HepG2 (cell line): ENCODE results near the gene MCC. TPM values are rescaled to one million over a fixed set of nuclear protein-coding genes. Genes with fewer than 3 reads are reported as not detected.

Experiments
- ATAC-seq: fragments of 200-7000 bp; cut with Tn5 transposase; 3 replicates; pipeline ENCODE4 v1.9.1; 2020; ENCODE audit warnings: mild to moderate bottlenecking, moderate library complexity
- BruUV-seq: library from RNA; stranded (reverse); fragments of 400-500 nt; replicated peaks from 2 replicates; lab custom pipeline; 2021; lab: Mats Ljungman, UMichigan
- CTCF ChIA-PET: fragments of 300-600 bp; formaldehyde crosslinking; extraction: SDS; loops from one replicate; lab custom pipeline; 2021; ENCODE audit warnings: low total read pairs, inconsistent platforms, low intra/inter-chr PET ratio; lab: Yijun Ruan, JAX
- POLR2A ChIA-PET: fragments of 350-600 bp; sonication (Branson Sonifier 250); formaldehyde crosslinking; loops from one replicate; lab custom pipeline; 2020; ENCODE audit warnings: antibody characterized with exemption, inconsistent platforms; lab: Yijun Ruan, JAX
- DNase-seq: peaks from one replicate; pipeline ENCODE4 v3.0.0-alpha.2; 2015; ENCODE audit warnings: low spot score
- FAIRE-seq: peaks from 3 replicates; lab custom pipeline; 2011; peaks lifted over from hg19 to GRCh38; lab: Jason Lieb, UNC
- H2AFZ ChIP-seq: one replicate; pipeline ENCODE4 v1.6.1; 2011; ENCODE audit warnings: low read length, inconsistent platforms
- H3K27ac ChIP-seq: fragments of 300-600 bp; 3 replicates; pipeline ENCODE4 v1.8.0; 2011; ENCODE audit warnings: mixed run types, mild to moderate bottlenecking, mixed read lengths, low read length, inconsistent platforms; ENCODE audit not compliant: insufficient read depth; ENCODE audit errors: extremely low read length
- H3K27me3 ChIP-seq, 2 experiments: fragments of 200-600 bp in 1 of 2; 2 replicates in 1 of 2; 3 replicates in 1 of 2; pipeline versions ENCODE4 v1.6.0 to v1.8.0; 2011; ENCODE audit warnings: low read length in 2 of 2, mild to moderate bottlenecking in 2 of 2, moderate library complexity in 2 of 2, inconsistent platforms in 1 of 2; ENCODE audit not compliant: insufficient read depth in 2 of 2, control insufficient read depth in 1 of 2
- H3K36me3 ChIP-seq, 2 experiments: fragments of 200-600 bp in 1 of 2; replicated peaks in 1 of 2; 2 replicates in 1 of 2; 3 replicates in 1 of 2; pipeline versions ENCODE4 v1.5.1 to v1.8.0; 2011; ENCODE audit warnings: low read length in 2 of 2, inconsistent platforms in 1 of 2; ENCODE audit not compliant: insufficient read depth in 2 of 2, control insufficient read depth in 1 of 2
- H3K4me1 ChIP-seq: 2 replicates; pipeline ENCODE4 v1.5.1; 2012; ENCODE audit warnings: low read length, inconsistent platforms; ENCODE audit not compliant: insufficient read depth
- H3K4me2 ChIP-seq: 2 replicates; pipeline ENCODE4 v1.6.0; 2011; ENCODE audit warnings: low read depth, low read length, inconsistent platforms
- H3K4me3 ChIP-seq, 3 experiments: fragments of 200-600 bp in 1 of 3; sonication (generic), shearing (Covaris generic) in 1 of 3; replicated peaks in 1 of 3; 2 replicates each; pipeline ENCODE4 v1.5.1; 2011 to 2016; ENCODE audit warnings: low read length in 3 of 3, inconsistent platforms in 2 of 3, low read depth in 2 of 3, mild to moderate bottlenecking in 2 of 3, control low read depth in 1 of 3, mixed read lengths in 1 of 3; ENCODE audit not compliant: insufficient read depth in 1 of 3
- H3K79me2 ChIP-seq: one replicate; pipeline ENCODE4 v1.6.1; 2011; ENCODE audit warnings: low read length, inconsistent platforms; ENCODE audit not compliant: insufficient read depth
- H3K9ac ChIP-seq: 2 replicates; pipeline ENCODE4 v1.6.0; 2011; ENCODE audit warnings: mild to moderate bottlenecking, low read depth, low read length, inconsistent platforms; ENCODE audit not compliant: insufficient read depth
- H3K9me3 ChIP-seq: 2 replicates; pipeline ENCODE4 v1.5.1; 2012; ENCODE audit warnings: mild to moderate bottlenecking, low read length
- H4K20me1 ChIP-seq: 2 replicates; pipeline ENCODE4 v1.6.0; 2011; ENCODE audit warnings: inconsistent platforms, mild to moderate bottlenecking, low read length, moderate library complexity; ENCODE audit not compliant: insufficient read depth
- CEBPZ ChIP-seq: IDR thresholded peaks from 2 replicates; pipeline ENCODE4 v1.6.1; 2012; ENCODE audit warnings: low read length, improper control_type of control experiment
- CSRNP2 ChIP-seq: sonication (generic); formaldehyde crosslinking; conservative IDR thresholded peaks from 2 replicates; pipeline ENCODE4 v1.8.0; 2022; ENCODE audit warnings: low read depth, missing genetic modification reagents
- DDIT3 ChIP-seq: sonication (generic); formaldehyde crosslinking; IDR thresholded peaks from 2 replicates; pipeline ENCODE4 v1.4.0; 2020; ENCODE audit warnings: mild to moderate bottlenecking, missing genetic modification reagents
- FOXK1 ChIP-seq: sonication (generic); formaldehyde crosslinking; IDR thresholded peaks from 2 replicates; pipeline ENCODE4 v1.4.0; 2020; ENCODE audit warnings: low read depth, missing genetic modification reagents, borderline replicate concordance
- NR2C2 ChIP-seq: sonication (generic); formaldehyde crosslinking; IDR thresholded peaks from 2 replicates; pipeline ENCODE4 v1.4.0; 2020; ENCODE audit warnings: missing genetic modification reagents, mild to moderate bottlenecking, moderate library complexity, borderline replicate concordance
- RFX5 ChIP-seq: IDR thresholded peaks from 2 replicates; pipeline ENCODE4 v1.6.1; 2011; ENCODE audit warnings: low read depth, low read length, improper control_type of control experiment
- RNF219 ChIP-seq: sonication (generic); formaldehyde crosslinking; IDR thresholded peaks from 2 replicates; pipeline ENCODE4 v1.5.0; 2020; ENCODE audit warnings: mild to moderate bottlenecking, missing genetic modification reagents
- SETDB1 ChIP-seq: sonication (generic); formaldehyde crosslinking; IDR thresholded peaks from 2 replicates; pipeline ENCODE4 v1.5.1; 2020; ENCODE audit warnings: missing genetic modification reagents, mild to moderate bottlenecking, borderline replicate concordance
- SMAD9 ChIP-seq: sonication (generic); formaldehyde crosslinking; IDR thresholded peaks from 2 replicates; pipeline ENCODE4 v1.5.1; 2020; ENCODE audit warnings: mild to moderate bottlenecking, missing genetic modification reagents
- ZFP41 ChIP-seq: sonication (generic); formaldehyde crosslinking; IDR thresholded peaks from 2 replicates; pipeline ENCODE4 v1.4.0; 2020; ENCODE audit warnings: mild to moderate bottlenecking, missing genetic modification reagents, borderline replicate concordance
- ZNF121 ChIP-seq: sonication (generic); formaldehyde crosslinking; IDR thresholded peaks from 2 replicates; pipeline ENCODE4 v1.5.0; 2020; ENCODE audit warnings: mild to moderate bottlenecking, missing genetic modification reagents
- ZNF20 ChIP-seq: sonication (generic); formaldehyde crosslinking; IDR thresholded peaks from 2 replicates; pipeline ENCODE4 v1.4.0; 2020; ENCODE audit warnings: mild to moderate bottlenecking, moderate library complexity, missing genetic modification reagents
- ZNF225 ChIP-seq: sonication (generic); formaldehyde crosslinking; IDR thresholded peaks from 2 replicates; pipeline ENCODE4 v1.4.0; 2020; ENCODE audit warnings: mild to moderate bottlenecking, missing genetic modification reagents
- ZNF235 ChIP-seq: sonication (generic); formaldehyde crosslinking; IDR thresholded peaks from 2 replicates; pipeline ENCODE4 v1.8.1; 2023; ENCODE audit warnings: mild to moderate bottlenecking, missing genetic modification reagents, borderline replicate concordance
- WGBS: methylation state at CpG from one replicate; pipeline ENCODE4 v1.1.6; 2017; ENCODE audit warnings: low lambda C conversion rate; 5-methylcytosine and 5-hydroxymethylcytosine counted together
- in situ Hi-C: cut with HindIII; loops from 2 replicates; pipeline ENCODE4 v1.10.0; 2017; ENCODE audit warnings: low pct_unique_long_range_greater_than_20kb; ENCODE audit not compliant: extremely low pct_ligation_motif_present
- intact Hi-C: fragments of 100-400 bp; cut with micrococcal nuclease; formaldehyde crosslinking; loops from one replicate; pipeline ENCODE4 v1.10.0; 2022; ENCODE audit not compliant: unreplicated experiment
- polyA plus RNA-seq, 8 experiments: library from polyadenylated mRNA; depleted of rRNA in 3 of 8; stranded (reverse) in 7 of 8; unstranded in 1 of 8; fragments of >200 nt; fragmentation: Illumina TruSeq in 4 of 8; extraction: Trizol in 4 of 8; gene quantifications; 2 replicates each; pipeline versions ENCODE4 v1.2.1 to v1.2.3, GENCODE V29; 2011 to 2016; ENCODE audit warnings: low read depth in 4 of 8, missing spikeins in 1 of 8, mixed read lengths in 1 of 8; ENCODE audit not compliant: insufficient read depth in 1 of 8
- total RNA-seq, 5 experiments: library from RNA; depleted of rRNA; stranded (reverse); fragments of >200 nt; fragmentation: Illumina TruSeq; extraction: Trizol; gene quantifications; 2 replicates each; pipeline ENCODE4 v1.2.3, GENCODE V29; 2016; ENCODE audit warnings: low read depth in 1 of 5

Gene MCC
- total and polyA plus RNA-seq, 2 of the 13 experiments (the other 11 are each of a cell fraction or from before 2014, with no cell fraction given) = 0.55 to 2.4 TPM

- no peak for ATAC-seq
- Histone ChIP-seq H3K4me3 (no peak overlapping the region), H3K79me2 (no peaks in the 10 kb centered on the region), H3K4me2 (no peak overlapping the region), H3K9ac (no peak overlapping the region), H2AFZ (no peak overlapping the region), H3K27me3 (no peaks in the 10 kb centered on the region), H3K9me3 (no peaks in the 10 kb centered on the region), H3K36me3 (no peaks in the 10 kb centered on the region), H3K4me1 (0 out of 2 replicates have a peak, but pooled peaks cover 5% of the 10 kb centered on the region), H4K20me1 (no peaks in the 10 kb centered on the region), H3K27ac (no peak overlapping the region)
- DNase-seq = no peak
- CTCF ChIA-PET = no interaction called here
- intact Hi-C loops (no loop called here), in situ Hi-C loops (no loop called here)
- no TSS peak for BruUV-seq
- POLR2A ChIA-PET = no interaction called here
- TF ChIP-seq NR2C2 (CRISPR knock-in tag) = no peak
- TF ChIP-seq ZFP41 = no peak
- no peak for TF ChIP-seq CSRNP2 (CRISPR knock-in tag)
- TF ChIP-seq FOXK1 = no peak
- TF ChIP-seq ZNF235 (CRISPR knock-in tag) = no peak
- no peak for TF ChIP-seq ZNF121
- TF ChIP-seq SETDB1 (CRISPR knock-in tag) = no peak
- TF ChIP-seq SMAD9 (CRISPR knock-in tag) = no peak
- no peak for TF ChIP-seq DDIT3 (CRISPR knock-in tag)
- TF ChIP-seq CEBPZ = no peak
- TF ChIP-seq ZNF225 (CRISPR knock-in tag) = no peak
- TF ChIP-seq ZNF20 (CRISPR knock-in tag) = no peak
- no peak for TF ChIP-seq RNF219 (CRISPR knock-in tag)
- TF ChIP-seq RFX5 = no peak
- 81% methylated on average over 1 of the region's 1 CpG for WGBS
- no peak for FAIRE-seq
Measured at GRCh38 chr5:113181409-113181808, 306.8 kb downstream of the MCC start.
